ENCODE data around the gene URAD.

- TF ChIP-seq CTCF (conservative IDR thresholded peaks at IDR 0.05 in 1 of 2, IDR thresholded peaks at IDR 0.05 in 1 of 2; ENCODE audit: extremely low read depth in 1 of 2, insufficient read depth in 1 of 2, low read depth in 1 of 2, low read length in 2 of 2) (peak; percentile 64 to 82), EZH2 (IDR thresholded peaks at IDR 0.05; ENCODE audit: borderline replicate concordance, low read length) (peak; percentile 52)
These were observed 34.7 kb downstream of the URAD start for GRCh38 chr13:27953676-27954405.
